ENCODE measurements around the gene RFX6.

RFX6 gene

GRCh38 chr6:116966675-116967576 lies 89.9 kb downstream of the RFX6 start:
- no peak for TF ChIP-seq Cebpa-rat (IDR thresholded peaks at IDR 0.05)
- H3K36me3 ChIP-seq, result no peaks in the 10 kb centered on the region
- H3K9me3 ChIP-seq, result no peaks in the 10 kb centered on the region
- H4K20me1 ChIP-seq, result no peaks in the 10 kb centered on the region
- H3K9ac ChIP-seq, result no peak overlapping the region
- no peaks in the 10 kb centered on the region for H3K27me3 ChIP-seq
- no peak overlapping the region for H3K27ac ChIP-seq
- no peaks in the 10 kb centered on the region for H3K4me1 ChIP-seq
- H3K4me3 ChIP-seq, result no peak overlapping the region
- H3K4me2 ChIP-seq, result no peak overlapping the region

DNA sequence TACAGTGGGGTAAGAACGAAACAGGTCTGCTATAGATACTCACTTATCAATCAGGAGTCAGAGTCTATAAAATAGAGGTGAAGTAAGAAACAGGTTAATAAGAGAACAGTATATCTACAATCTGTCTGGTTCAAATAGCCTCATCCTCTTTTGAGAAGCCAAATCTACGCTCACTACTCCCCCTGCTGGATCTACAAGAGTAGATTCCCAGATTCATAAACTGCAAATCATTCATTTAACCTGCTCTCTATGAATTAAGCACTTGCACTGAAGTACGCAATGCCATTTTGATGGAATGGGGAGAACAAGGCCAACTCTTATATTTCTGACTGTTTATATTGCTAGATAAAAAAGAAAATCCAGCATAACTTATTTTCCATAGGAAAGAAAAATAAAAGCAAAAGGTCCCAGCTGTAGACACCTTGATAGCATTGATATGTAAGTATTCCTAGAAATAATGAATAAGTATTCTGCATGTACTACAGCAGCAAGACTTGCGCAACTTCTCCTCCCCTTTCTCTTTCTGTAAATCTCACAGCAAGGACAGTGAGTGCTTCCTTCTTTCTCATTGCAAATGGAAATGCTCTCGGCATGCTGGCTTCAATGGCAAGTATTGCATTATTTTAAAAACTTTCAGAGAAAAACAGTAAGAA lies 92.3 kb downstream of the RFX6 start:
- Histone ChIP-seq H3K4me1 (no peaks in the 10 kb centered on the region), H3K4me2 (no peak overlapping the region), H3K27me3 (no peaks in the 10 kb centered on the region), H3K27ac (no peak overlapping the region), H3K9ac (no peak overlapping the region), H4K20me1 (no peaks in the 10 kb centered on the region), H3K36me3 (no peaks in the 10 kb centered on the region), H3K9me3 (no peaks in the 10 kb centered on the region), H3K4me3 (no peak overlapping the region)
- TF ChIP-seq Cebpa-rat (IDR thresholded peaks at IDR 0.05), result peak; percentile 29; the same call in 1 of the 2 replicates

DNA sequence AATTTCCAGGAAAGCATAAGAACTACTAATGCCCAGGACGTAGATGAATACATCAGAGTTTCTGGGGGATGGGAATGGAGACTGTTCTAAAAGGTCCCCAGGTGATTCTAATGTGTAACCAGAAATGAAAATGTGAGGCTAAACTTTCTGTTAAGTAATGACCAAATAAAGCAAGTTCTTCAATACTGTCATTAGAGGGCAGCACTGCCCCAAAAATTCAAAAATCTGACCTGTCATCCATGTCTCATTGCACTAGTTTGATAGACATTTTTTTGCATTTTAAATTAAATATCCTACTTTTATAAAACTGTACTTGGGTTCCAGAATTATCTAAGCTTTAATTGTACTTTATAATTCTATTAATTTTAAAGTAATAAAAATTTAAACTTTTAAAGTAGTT lies 94.9 kb downstream of the RFX6 start:
- Histone ChIP-seq H4K20me1 (no peaks in the 10 kb centered on the region), H3K9me3 (no peaks in the 10 kb centered on the region), H3K4me2 (no peak overlapping the region), H3K4me1 (no peaks in the 10 kb centered on the region), H3K36me3 (no peaks in the 10 kb centered on the region), H3K9ac (no peak overlapping the region), H3K27ac (no peak overlapping the region), H3K4me3 (no peak overlapping the region), H3K27me3 (no peaks in the 10 kb centered on the region)
- no peak for TF ChIP-seq Cebpa-rat (IDR thresholded peaks at IDR 0.05)

- H3K36me3 ChIP-seq, result no peaks in the 10 kb centered on the region
- no peak overlapping the region for H3K4me2 ChIP-seq
- H3K9ac ChIP-seq, result no peak overlapping the region
- no peak overlapping the region for H3K4me3 ChIP-seq
- no peak for TF ChIP-seq Cebpa-rat (IDR thresholded peaks at IDR 0.05)
- no peaks in the 10 kb centered on the region for H3K4me1 ChIP-seq
- no peak overlapping the region for H3K27ac ChIP-seq
- H3K9me3 ChIP-seq, result no peaks in the 10 kb centered on the region
- no peaks in the 10 kb centered on the region for H3K27me3 ChIP-seq
- no peaks in the 10 kb centered on the region for H4K20me1 ChIP-seq
Observed at GRCh38 chr6:116973976-116974375, 96.9 kb downstream of the RFX6 start.

DNA sequence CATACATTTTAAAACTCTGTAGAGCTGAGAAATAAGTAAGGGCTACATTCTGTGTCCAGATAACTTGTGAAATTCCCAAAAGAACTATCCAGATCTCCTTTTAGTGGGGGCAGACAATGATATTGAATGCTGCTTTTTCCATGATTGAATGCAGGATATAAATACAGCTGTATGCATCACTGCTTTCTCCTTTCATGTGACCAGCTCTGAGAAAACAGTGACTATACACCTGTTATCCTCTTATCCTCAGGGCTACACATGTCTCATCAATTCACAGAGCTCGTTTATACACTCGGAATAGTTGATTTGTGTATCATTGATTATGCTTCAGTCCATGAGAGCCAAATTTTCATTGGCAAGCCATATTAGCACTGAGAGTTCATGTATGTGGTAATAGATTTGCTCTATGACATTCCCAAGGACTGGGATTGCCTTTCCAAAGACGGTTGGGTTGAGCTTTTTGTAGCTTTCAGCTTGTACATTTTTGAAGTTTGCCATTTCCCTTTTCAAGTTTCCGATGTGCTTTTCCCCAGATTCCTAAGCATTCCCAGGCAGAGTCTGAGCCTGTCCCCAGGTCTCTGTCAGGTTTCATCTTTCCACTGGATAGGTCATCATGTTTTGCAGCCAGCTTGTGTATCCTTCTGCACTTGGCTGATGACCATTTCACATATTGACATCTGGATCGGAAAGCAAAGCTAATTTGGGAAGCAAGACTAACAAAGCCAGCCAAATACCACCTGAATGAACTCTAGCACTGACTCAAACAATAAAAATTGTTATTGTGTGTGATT lies 97.7 kb downstream of the RFX6 start:
- no peak overlapping the region for H3K27ac ChIP-seq
- H3K4me3 ChIP-seq, result no peak overlapping the region
- no peaks in the 10 kb centered on the region for H3K27me3 ChIP-seq
- no peaks in the 10 kb centered on the region for H3K4me1 ChIP-seq
- no peaks in the 10 kb centered on the region for H3K9me3 ChIP-seq
- H3K36me3 ChIP-seq, result no peaks in the 10 kb centered on the region
- no peaks in the 10 kb centered on the region for H4K20me1 ChIP-seq
- no peak overlapping the region for H3K4me2 ChIP-seq
- no peak overlapping the region for H3K9ac ChIP-seq
- TF ChIP-seq Cebpa-rat (IDR thresholded peaks at IDR 0.05), result no peak

DNA sequence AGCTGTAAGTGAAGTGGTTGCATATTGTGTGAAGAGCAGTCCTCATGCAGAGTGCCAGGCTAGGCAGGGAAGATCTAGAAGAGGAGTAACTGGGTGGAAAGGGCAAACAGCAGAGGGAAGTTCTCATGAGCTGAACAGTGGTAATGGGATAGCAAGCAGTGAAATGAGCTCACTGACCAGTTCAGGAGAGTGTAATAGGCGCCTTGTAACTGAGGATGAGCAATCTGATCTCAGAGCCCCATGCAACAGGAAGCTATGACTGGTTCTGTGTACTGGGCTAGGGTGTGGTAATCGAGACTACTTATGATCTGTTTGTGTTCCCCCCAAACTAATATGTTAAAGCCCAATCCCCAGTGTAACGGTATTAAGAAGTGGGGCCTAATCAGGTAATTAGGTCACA lies 98.6 kb downstream of the RFX6 start:
- Histone ChIP-seq H3K4me2 (no peak overlapping the region), H3K4me1 (no peaks in the 10 kb centered on the region), H3K27ac (no peak overlapping the region), H3K36me3 (no peaks in the 10 kb centered on the region), H3K27me3 (no peaks in the 10 kb centered on the region), H3K9ac (no peak overlapping the region), H3K4me3 (no peak overlapping the region), H4K20me1 (no peaks in the 10 kb centered on the region), H3K9me3 (no peaks in the 10 kb centered on the region)
- no peak for TF ChIP-seq Cebpa-rat (IDR thresholded peaks at IDR 0.05)

- peaks cover 7% of the 10 kb centered on the region for H3K9me3 ChIP-seq
- no peaks in the 10 kb centered on the region for H3K4me1 ChIP-seq
- H3K9ac ChIP-seq, result no peak overlapping the region
- H4K20me1 ChIP-seq, result no peaks in the 10 kb centered on the region
- no peaks in the 10 kb centered on the region for H3K36me3 ChIP-seq
- H3K27me3 ChIP-seq, result no peaks in the 10 kb centered on the region
- TF ChIP-seq Cebpa-rat (IDR thresholded peaks at IDR 0.05), result no peak
- no peak overlapping the region for H3K4me2 ChIP-seq
- no peak overlapping the region for H3K27ac ChIP-seq
- H3K4me3 ChIP-seq, result no peak overlapping the region
Observed at GRCh38 chr6:116979560-116979959, 102.5 kb downstream of the RFX6 start.

Measured in BLaER1 (cell line).